T1000 (cell line): ENCODE results near the gene CCDC92.

Experiments used
- DNase-seq: peaks from one replicate; lab custom pipeline; 2025; ENCODE audit warnings: mixed read lengths; lab: John Stamatoyannopoulos, UW

CCDC92 gene

DNA sequence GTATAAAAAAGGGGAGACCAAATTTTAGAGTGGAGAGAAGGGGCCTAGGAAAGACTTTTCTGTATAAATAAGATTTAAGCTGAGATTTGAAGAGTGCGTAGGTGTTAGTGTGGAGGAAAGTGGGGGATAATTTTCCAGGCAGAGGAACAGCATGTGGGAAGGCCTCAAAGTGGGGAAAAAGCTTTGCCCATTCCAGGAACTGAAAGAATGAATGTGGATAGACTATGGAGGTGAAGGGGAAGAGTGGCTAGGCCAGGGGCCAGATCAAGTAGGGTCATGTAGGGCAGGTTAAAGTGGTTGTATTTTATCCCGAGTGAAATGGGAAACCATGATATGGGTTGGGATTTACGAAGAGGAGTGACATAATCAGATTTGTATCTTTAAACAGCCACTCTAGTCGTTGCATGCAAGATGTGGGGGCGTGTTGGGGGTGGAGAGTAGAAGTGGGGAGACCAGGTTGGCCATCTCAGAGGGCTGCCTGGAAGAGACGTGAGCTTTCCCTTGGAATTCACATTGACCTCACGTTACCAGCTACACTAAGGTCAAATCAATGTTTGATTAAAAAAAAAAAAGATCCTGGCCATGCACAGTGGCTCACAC, 3.7 kb upstream of the CCDC92 start:
- no peak for DNase-seq

DNA sequence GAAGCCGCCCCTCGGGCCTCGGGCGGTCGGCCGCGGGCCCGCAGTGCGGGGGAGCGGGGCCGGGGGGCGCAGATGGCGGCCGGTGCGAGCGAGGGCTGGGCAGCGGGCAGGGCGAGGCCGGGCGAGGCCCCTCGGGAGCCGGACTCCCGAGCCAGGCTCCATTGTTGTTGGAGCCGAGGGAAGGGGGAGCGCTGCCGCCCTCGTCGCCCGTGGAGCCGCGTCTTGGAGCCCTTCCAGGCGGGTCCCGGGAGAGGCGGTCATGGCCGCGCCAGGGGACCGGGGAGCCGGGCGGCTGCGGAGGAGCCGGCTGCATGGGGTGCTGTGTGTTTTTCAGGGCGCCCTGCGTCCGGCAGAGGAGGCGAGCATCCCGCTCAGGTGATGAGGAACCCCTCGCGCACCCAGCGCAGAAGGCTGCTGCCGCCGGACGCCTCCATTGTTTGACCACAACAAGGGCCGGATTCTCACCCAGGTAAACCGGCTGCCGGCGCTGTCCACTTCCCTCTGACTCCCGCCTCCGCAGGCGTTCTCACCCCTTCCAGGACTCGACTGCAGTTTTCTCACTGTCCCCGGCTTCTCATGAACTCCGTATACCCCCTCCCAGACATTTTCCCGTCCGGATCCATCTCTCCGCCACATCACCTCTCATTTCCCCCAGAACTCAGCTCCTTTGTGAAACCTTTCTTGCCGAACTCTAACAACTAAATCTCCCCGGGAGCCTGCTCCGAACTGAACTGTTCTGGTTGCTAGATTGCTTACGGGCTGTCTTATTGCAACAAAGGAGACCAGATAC, 1.1 kb upstream of the CCDC92 start:
- no peak for DNase-seq

DNA sequence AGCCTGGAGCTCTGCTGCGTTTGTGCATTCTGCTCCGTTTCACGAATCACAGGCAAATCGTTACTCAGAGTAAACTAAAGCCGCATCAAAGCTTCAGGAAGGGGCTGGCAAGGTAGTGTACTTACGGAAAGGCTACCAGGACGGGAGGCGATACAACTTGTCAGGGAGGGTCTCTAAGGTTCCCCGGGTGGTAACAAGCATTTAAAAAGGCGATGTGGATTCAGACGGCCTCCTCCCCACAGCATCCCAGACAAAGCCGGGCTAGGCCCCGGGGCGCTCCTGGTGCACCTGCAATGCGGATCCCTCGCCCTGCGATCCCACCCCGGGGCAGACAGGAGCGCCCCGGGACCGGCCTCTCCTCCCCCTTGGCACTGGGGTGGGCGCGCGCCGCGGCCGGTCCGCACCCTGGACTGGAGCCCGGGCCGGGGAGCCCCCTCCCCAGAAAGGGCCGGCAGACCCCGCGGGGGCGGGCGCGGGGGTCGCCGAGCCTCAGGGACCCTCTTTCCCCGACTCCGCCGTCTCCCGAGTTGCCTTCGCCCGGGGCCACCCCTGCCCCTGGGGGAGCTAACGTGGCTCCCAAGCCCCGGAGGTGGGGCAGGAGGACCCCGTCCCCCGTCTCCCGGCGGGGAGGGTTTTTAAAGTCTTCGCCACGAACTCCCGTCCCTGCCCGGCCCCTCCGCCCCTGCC, 718 bp downstream of the CCDC92 start:
- no peak for DNase-seq

DNA sequence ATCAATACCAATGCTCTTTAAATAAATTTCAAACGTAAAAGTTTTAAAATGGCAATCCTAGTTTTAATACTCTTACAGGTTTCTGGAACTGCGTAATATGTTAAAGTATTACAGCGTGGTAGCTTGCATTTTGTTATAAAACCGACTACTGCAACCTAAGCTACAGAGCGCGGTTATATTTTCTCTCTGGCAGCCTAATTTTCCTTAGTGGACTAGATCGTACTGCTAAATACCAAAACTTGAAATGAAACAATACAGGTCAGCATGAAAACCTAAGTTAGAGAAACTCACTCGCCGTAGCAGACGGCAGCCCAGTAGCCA, 1.2 kb downstream of the CCDC92 start:
- no peak for DNase-seq

- DNase-seq = no peak
Measured at GRCh38 chr12:123967121-123967586, 5.5 kb downstream of the CCDC92 start.

GRCh38 chr12:123966596-123966995, 6.0 kb downstream of the CCDC92 start:
- DNase-seq = no peak

- DNase-seq = no peak
Measured at GRCh38 chr12:123965382-123965781, 7.2 kb downstream of the CCDC92 start.

- DNase-seq = no peak
Measured at GRCh38 chr12:123963821-123964220, 8.8 kb downstream of the CCDC92 start.

DNA sequence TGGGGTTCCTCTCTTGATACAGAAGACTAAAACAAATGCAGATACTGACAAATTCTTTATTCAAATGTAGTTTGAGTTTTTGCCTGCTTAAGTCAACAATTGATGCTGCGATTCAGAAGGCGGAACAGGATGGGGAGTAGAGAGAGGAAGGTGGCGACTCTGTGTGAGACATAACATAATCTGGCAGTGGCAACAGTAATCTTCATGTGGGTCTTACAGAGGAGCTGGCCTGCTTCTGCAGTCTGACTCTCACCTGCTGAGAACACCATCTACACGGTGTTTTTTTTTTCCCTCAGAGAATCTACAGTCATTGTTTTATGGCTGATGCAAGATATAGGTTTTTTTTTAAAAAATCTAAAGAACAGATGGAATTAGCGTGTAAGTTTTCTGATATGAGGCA, 10.1 kb downstream of the CCDC92 start:
- no peak for DNase-seq

DNA sequence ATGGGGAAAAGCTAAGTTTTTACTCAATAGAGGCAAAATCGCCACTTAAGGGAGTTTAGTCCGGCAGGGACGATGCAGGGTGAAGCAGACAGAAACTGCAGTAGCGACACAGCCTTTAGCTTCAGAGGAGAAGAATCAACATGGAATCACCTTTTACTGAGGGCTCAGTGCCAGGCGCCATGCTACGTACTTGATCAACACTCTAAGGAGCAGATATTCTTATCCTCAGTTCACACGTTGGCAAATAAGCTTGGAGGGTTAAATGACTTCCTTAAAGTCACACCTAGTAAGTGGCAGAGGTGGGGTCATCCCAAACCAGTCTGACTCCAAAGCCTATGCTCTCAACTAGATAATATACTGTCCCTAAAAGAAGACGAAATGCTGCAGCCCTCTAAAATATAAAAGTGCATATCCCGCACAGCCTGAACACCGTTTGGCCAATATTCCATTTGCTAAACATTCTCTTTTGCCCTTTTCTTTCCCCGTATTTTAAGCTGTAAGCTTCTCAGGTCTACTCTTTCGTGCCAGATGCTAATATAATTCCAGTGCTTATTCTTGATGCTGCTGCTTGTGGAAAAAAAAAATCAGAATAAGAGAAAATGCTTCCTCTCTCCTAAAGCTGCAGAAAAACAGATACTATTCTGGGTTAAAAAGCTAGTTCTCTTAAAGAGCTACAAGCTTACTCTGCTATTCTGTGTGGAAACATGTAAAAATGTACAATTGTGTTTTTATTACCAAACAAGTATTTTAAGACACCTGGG, 10.9 kb downstream of the CCDC92 start:
- DNase-seq = no peak

DNA sequence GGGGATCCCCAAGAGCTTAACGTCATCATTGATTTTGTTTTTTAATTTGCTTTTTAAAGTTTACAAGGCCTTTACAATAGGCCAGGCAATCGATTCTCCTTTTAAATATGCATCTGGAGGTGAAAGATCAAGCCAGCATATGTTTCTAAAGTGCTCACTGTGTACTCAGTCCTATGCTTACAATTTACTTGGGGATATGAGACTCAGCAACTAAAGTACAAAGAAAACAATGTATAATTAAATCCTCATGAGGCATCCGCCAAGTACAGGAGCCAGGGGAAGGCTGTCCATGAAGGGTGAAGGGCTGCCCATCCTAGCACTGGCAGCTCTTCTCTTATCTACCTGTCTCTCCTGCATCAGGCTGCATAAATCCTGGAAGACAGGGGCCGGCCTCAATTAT, 11.8 kb downstream of the CCDC92 start:
- DNase-seq = no peak

DNA sequence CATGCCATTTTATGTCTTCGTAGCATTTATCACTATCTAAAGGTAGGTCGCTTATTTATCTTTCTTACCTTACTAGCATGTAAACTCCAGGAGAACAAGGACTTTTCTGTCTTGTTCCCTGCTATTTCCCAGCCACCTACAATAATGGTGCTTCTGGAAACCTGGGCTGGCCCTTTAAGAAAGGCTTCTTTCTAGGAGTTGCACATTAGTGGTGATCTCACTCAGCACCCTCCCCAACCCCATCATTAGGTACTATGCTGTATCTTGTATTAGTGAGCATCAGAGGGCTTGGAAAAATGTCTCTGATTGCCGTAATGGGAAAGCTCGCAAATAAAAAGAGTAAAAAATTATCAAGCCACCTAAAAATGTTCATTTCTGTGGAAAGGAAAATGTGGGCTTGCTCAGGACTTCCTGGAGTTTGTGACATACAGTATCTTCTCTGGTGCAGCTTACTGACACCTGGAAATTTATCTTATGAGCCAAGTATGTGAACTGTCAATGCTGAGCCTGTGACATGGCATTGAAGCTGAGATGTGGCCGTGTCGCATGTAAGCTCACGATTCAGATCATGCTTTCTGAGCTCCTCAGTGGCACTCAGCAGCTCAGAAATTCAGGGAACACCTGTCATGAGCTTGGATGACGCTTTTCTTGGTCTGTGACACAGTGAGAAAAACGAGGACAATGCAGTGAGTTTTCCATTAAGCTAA, 12.4 kb downstream of the CCDC92 start:
- DNase-seq = no peak

- DNase-seq = no peak
Measured at GRCh38 chr12:123958876-123959275, 13.8 kb downstream of the CCDC92 start.

DNA sequence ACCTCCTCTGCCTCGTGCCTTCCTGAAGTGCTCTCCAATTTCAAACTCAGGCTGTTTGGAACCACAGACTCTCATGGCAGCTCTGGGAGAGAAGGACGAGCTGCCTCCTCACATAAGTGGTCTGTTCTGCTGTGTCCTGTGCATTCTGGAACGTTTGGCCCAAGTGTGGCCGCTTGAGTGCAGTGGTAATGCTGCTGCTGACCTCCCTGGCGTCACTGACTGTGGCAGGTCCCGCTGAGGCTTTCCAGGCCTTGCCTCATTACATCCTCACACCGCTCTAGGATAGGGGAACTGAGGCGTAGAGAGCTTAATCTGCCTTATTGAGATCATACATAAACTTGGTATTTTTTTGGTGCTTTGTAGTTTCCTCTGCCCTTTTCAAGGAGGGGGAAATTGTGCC, 14.2 kb downstream of the CCDC92 start:
- DNase-seq = no peak

DNA sequence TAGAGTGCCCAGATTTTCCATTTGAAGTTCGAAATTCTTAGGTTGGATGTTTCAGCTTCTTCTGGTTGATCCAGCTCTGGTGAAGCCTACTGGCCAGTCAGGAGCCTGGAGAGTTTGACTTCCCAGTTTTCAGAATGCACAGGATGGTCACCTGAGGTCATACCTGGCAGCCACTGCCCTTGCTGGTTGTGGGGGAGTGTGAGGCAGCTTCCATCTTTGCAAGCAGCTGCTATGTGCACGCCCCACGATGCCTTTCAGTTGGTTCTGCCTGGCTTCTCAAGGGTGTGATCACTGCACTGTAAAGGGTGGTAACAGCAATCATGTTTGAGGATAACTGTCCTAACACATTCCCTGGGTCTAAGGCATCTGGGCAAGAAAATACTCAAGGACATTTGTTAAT, 15.4 kb downstream of the CCDC92 start:
- no peak for DNase-seq

DNA sequence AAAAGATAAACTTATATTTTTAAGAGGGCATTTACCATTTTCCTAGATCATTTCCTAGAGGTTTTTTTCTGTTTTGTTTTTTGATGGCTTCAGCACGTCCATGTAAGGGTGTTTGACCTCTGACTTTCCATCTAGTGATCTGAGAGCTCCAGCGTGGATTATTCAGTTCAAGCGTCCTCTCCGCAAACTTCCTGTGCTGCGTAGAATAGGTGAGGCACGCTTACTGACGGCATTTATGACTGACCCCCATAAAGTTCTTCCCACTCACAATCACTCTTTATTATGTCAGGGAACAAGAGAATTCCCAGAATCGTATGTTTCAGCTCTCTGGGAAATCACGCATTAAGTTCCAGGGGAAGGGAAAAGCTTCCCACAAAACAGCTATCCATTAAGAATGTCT, 16.4 kb downstream of the CCDC92 start:
- no peak for DNase-seq

DNA sequence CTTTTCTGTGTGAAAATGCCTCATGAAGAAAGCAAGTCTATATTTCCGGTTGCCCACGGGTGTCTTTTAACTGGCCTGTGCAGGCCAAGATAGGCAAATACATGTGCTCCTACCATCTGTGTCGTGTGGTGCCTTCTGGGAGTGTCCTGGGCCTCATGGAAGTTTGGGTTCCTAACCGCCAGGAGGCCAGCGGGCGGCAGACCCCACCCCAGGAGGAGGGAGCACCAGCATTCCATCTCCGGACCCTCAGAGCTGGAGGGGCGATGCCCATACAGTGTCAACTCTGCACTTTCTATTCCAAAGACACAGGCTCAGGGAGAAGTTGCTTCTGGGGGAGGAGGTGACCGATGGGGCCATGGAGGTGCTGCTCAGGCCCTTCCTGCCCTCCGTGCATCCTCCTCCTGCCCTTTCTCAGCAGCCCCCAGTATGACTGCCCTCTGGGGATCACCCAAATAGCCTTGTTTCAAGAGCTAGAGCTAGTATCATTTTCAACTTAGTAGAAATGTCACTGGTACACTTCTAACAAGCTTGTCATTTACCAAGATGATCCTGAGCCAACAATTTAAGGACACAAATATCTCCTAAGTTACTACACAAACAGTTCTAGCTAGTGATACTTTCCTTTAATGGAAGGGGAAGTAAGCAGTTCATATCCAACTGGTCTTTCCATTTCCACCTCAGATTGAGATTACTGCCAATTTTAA, 17.8 kb downstream of the CCDC92 start:
- no peak for DNase-seq

DNA sequence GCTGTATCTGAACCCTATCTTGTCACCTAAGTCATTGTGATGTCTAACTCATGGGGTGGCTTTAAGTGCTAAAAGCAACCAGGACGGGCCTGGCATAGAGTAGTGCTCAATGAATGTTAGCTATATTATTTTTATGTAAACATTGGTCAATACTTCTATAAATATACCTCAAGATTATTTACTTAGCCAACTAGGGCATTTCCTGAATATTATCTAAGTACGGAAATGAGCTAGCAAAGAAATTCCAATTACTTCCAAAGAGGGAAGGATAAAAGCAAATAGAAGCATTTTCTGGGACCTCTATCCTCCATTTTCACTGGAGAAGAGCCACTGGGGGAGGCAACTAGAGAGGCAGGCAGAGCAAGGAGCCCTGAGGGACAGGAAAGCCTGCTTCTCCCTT, 20.6 kb downstream of the CCDC92 start:
- no peak for DNase-seq

DNA sequence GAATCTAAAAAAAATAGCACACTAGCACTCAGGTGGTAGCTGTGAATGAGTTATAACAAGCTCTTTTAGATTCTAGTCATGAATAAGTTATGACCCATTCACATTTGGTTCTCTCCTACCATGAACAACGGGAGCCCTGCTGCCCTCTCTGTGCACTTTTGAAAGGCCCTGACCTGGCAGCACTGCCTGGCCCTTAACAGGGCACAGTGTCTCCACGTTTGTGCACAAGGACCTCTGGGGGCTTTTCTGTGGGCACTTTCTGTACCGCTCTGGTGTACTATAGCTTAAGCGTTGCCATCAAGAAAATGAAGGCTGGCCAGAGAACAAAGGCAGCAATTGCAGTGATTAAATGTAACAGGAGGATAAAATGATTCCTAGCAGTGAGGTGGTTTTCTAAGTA, 21.2 kb downstream of the CCDC92 start:
- DNase-seq = no peak

DNA sequence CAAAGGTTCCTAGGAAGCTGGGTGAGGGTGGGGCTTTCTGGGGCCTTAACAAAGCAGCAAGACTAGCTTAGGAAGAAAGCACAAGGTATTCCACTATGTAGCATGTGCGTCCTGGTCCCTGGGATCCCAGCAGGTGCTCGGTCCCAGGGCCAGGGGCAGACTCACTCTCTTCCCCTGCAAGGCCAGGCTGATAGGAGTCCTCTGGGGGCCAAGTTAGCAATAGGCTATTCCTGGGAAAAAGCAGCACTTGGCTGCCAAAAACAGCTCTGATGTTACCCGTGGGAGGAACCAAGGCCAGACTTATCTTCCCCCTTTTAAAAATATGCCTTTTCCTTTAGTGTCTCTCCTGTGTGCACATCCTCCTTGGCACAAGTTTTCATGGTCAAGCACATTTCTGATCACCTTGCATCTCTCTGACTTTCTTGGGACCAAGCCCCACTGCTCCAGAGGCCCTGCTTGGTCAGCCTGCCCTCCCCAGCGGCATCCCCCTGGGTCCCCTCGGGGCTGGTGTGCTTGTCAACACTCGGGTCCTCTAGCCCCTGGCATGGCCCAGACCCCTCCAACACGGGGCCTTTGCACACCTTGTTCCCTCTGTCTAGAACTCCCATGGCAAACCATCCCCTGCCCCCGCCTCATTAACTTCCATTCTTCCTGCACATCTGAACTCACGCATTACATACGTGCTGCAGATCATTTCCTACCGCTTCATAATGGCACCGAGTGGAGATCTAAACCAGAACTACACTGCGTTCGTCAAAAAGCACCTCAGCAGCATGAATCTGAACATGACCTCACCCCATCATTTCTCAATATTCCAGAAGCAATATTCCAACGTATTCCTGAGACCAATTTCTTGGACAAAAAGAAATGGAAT, 21.9 kb downstream of the CCDC92 start:
- DNase-seq = no peak
